IMR-90 (cell line): Measurements from ENCODE around the gene P2RY14. TPM values are rescaled to one million over a fixed set of nuclear protein-coding genes. Genes with fewer than 3 reads are reported as not detected.

Experiments used
- ATAC-seq: fragments of 200-7000 bp; cut with Tn5 transposase; 2 replicates; pipeline ENCODE4 v1.9.1; 2020; ENCODE audit warnings: low read depth, mild to moderate bottlenecking, moderate library complexity
- BruUV-seq: library from RNA; stranded (reverse); fragments of 400-500 nt; replicated peaks from 2 replicates; lab custom pipeline; 2021; lab: Mats Ljungman, UMichigan
- CTCF ChIA-PET: fragments of 300-600 bp; formaldehyde crosslinking; extraction: SDS; loops from one replicate; lab custom pipeline; 2021; ENCODE audit warnings: antibody characterized with exemption; lab: Yijun Ruan, JAX
- POLR2A ChIA-PET: fragments of 300-600 bp; sonication (Branson Sonifier 250); formaldehyde crosslinking; loops from one replicate; lab custom pipeline; 2022; ENCODE audit warnings: antibody characterized with exemption; ENCODE audit not compliant: unreplicated experiment; lab: Charles Lee
- DNase-seq: peaks from one replicate; pipeline ENCODE4 v3.0.0; 2013
- H2AFZ ChIP-seq: replicated peaks from 2 replicates; pipeline ENCODE3; 2013; ENCODE audit warnings: low read length, mild to moderate bottlenecking; ENCODE audit not compliant: poor library complexity
- H2AK5ac ChIP-seq: 2 replicates; pipeline ENCODE4 v1.6.1; 2013; ENCODE audit warnings: low read depth, low read length, inconsistent platforms
- H2AK9ac ChIP-seq: replicated peaks from 2 replicates; pipeline ENCODE3; 2013; ENCODE audit warnings: mild to moderate bottlenecking, low read depth, low read length, moderate library complexity; ENCODE audit not compliant: poor library complexity
- H2BK120ac ChIP-seq: 2 replicates; pipeline ENCODE4 v1.6.1; 2013; ENCODE audit warnings: low read depth, low read length, inconsistent platforms
- H2BK15ac ChIP-seq: 3 replicates; pipeline ENCODE4 v1.6.1; 2013; ENCODE audit warnings: low read depth, low read length, inconsistent platforms
- H2BK20ac ChIP-seq: 2 replicates; pipeline ENCODE4 v1.6.1; 2013; ENCODE audit warnings: low read depth, mild to moderate bottlenecking, inconsistent platforms, low read length, moderate library complexity
- H2BK5ac ChIP-seq: 2 replicates; pipeline ENCODE4 v1.6.1; 2013; ENCODE audit warnings: mild to moderate bottlenecking, low read depth, low read length, inconsistent platforms; ENCODE audit not compliant: poor library complexity, severe bottlenecking
- H3K14ac ChIP-seq: replicated peaks from 2 replicates; pipeline ENCODE4 v1.6.1; 2013; ENCODE audit warnings: low read depth, low read length, inconsistent platforms
- H3K18ac ChIP-seq: 2 replicates; pipeline ENCODE4 v1.6.1; 2013; ENCODE audit warnings: low read depth, low read length, control low read depth
- H3K23ac ChIP-seq: 2 replicates; pipeline ENCODE4 v1.6.1; 2013; ENCODE audit warnings: low read depth, low read length, inconsistent platforms
- H3K27ac ChIP-seq: 2 replicates; pipeline ENCODE4 v1.5.1; 2013; ENCODE audit warnings: mild to moderate bottlenecking, control low read depth, low read length; ENCODE audit not compliant: insufficient read depth
- H3K27me3 ChIP-seq: 2 replicates; pipeline ENCODE4 v1.6.1; 2013; ENCODE audit warnings: low read length; ENCODE audit not compliant: control insufficient read depth, insufficient read depth
- H3K36me3 ChIP-seq: 2 replicates; pipeline ENCODE4 v1.6.1; 2013; ENCODE audit warnings: low read length, mixed read lengths; ENCODE audit not compliant: control insufficient read depth, insufficient read depth
- H3K4ac ChIP-seq: 2 replicates; pipeline ENCODE4 v1.6.1; 2013; ENCODE audit warnings: low read depth, low read length, inconsistent platforms
- H3K4me1 ChIP-seq: 2 replicates; pipeline ENCODE4 v1.6.1; 2013; ENCODE audit warnings: low read length, mixed read lengths; ENCODE audit not compliant: control insufficient read depth, insufficient read depth
- H3K4me2 ChIP-seq: 2 replicates; pipeline ENCODE4 v1.6.1; 2013; ENCODE audit warnings: low read depth, mild to moderate bottlenecking, control low read depth, low read length, moderate library complexity
- H3K4me3 ChIP-seq: 2 replicates; pipeline ENCODE4 v1.5.1; 2013; ENCODE audit warnings: low read depth, mild to moderate bottlenecking, control low read depth, low read length, moderate library complexity; ENCODE audit not compliant: insufficient read depth
- H3K56ac ChIP-seq: 2 replicates; pipeline ENCODE4 v1.6.1; 2013; ENCODE audit warnings: low read length, inconsistent platforms; ENCODE audit not compliant: insufficient read depth; ENCODE audit errors: extremely low read depth
- H3K79me1 ChIP-seq, 2 experiments: 2 replicates each; pipeline ENCODE4 v1.6.1; 2013; ENCODE audit warnings: low read length in 2 of 2, inconsistent platforms in 1 of 2, low read depth in 1 of 2
- H3K9ac ChIP-seq: 2 replicates; pipeline ENCODE4 v1.6.1; 2013; ENCODE audit warnings: low read depth, low read length, control low read depth
- H3K9me1 ChIP-seq: 2 replicates; pipeline ENCODE4 v1.6.1; 2013; ENCODE audit warnings: low read length, inconsistent platforms; ENCODE audit not compliant: insufficient read depth
- H3K9me3 ChIP-seq: 2 replicates; pipeline ENCODE4 v1.6.1; 2013; ENCODE audit warnings: low read length; ENCODE audit not compliant: control insufficient read depth, insufficient read depth
- H4K20me1 ChIP-seq: 2 replicates; pipeline ENCODE4 v1.6.1; 2013; ENCODE audit warnings: low read length, inconsistent platforms; ENCODE audit not compliant: insufficient read depth
- H4K5ac ChIP-seq: 2 replicates; pipeline ENCODE4 v1.6.1; 2013; ENCODE audit warnings: mild to moderate bottlenecking, low read depth, low read length, control low read depth
- H4K8ac ChIP-seq, 2 experiments: 2 replicates each; pipeline ENCODE4 v1.6.1; 2013; ENCODE audit warnings: low read depth in 2 of 2, low read length in 2 of 2, control low read depth in 1 of 2, inconsistent platforms in 1 of 2
- H4K91ac ChIP-seq: 2 replicates; pipeline ENCODE4 v1.6.1; 2013; ENCODE audit warnings: low read depth, low read length, inconsistent platforms; ENCODE audit not compliant: insufficient read depth
- CHD1 ChIP-seq: IDR thresholded peaks from 2 replicates; pipeline ENCODE4 v1.6.1; 2012; ENCODE audit warnings: low read depth, low read length, improper control_type of control experiment
- NFE2L2 ChIP-seq: fragments of 150-350 bp; IDR thresholded peaks from 2 replicates; pipeline ENCODE4 v1.6.1; 2016; ENCODE audit warnings: low read depth, mild to moderate bottlenecking, low read length
- POLR2A ChIP-seq: IDR thresholded peaks from 2 replicates; pipeline ENCODE4 v1.6.1; 2012; ENCODE audit warnings: mild to moderate bottlenecking, low read depth, low read length
- RAD21 ChIP-seq: IDR thresholded peaks from 2 replicates; pipeline ENCODE4 v1.6.1; 2012; ENCODE audit warnings: low read length, improper control_type of control experiment
- SMC3 ChIP-seq: fragments of 150-350 bp; IDR thresholded peaks from 2 replicates; pipeline ENCODE4 v1.6.1; 2016; ENCODE audit warnings: low read depth, mild to moderate bottlenecking, antibody characterized with exemption, low read length, moderate library complexity
- WGBS, 2 experiments: methylation state at CpG; one replicate each; pipeline versions ENCODE4 v1.1.5 to v1.1.7; 2013; ENCODE audit warnings: missing lambda C conversion rate in 2 of 2; ENCODE audit not compliant: insufficient read length in 1 of 2; ENCODE audit errors: extremely low coverage in 2 of 2; 5-methylcytosine and 5-hydroxymethylcytosine counted together
- dilution Hi-C: fragments of 300-500 bp; cut with HindIII; formaldehyde crosslinking; loops from one replicate; pipeline ENCODE4 v1.14.3; 2018; ENCODE audit warnings: low sequenced_read_pairs; ENCODE audit not compliant: unreplicated experiment
- in situ Hi-C: fragments of 300-500 bp; cut with MboI; formaldehyde crosslinking; loops from 3 replicates; pipeline ENCODE4 v1.14.3; 2019; ENCODE audit warnings: low sequenced_read_pairs, inconsistent platforms, mixed read lengths
- intact Hi-C: fragments of 100-400 bp; cut with micrococcal nuclease; formaldehyde crosslinking; loops from 2 replicates; pipeline ENCODE4 v1.10.0; 2022
- polyA plus RNA-seq, 3 experiments: library from polyadenylated mRNA; depleted of rRNA; stranded (reverse); fragments of >200 nt; gene quantifications; 2 replicates each; pipeline ENCODE4 v1.2.3, GENCODE V29; 2012; ENCODE audit warnings: low replicate concordance in 1 of 3
- total RNA-seq: library from RNA; depleted of rRNA; stranded (reverse); fragments of >200 nt; gene quantifications from 2 replicates; pipeline ENCODE4 v1.2.3, GENCODE V29; 2012
- TF ChIP-seq, protein P1 (sequence below): fragments of 150-350 bp; IDR thresholded peaks from 2 replicates; pipeline ENCODE4 v1.6.1; 2016; ENCODE audit warnings: low read depth, mild to moderate bottlenecking, low read length, moderate library complexity, borderline replicate concordance
- TF ChIP-seq, protein P2 (sequence below): conservative IDR thresholded peaks from 2 replicates; pipeline ENCODE4 v1.5.1; 2012; ENCODE audit warnings: mild to moderate bottlenecking, low read depth, low read length, improper control_type of control experiment

P2RY14 gene
- total and polyA plus RNA-seq, 2 of the 4 experiments (the other 2 are of a cell fraction), result not detected

DNA sequence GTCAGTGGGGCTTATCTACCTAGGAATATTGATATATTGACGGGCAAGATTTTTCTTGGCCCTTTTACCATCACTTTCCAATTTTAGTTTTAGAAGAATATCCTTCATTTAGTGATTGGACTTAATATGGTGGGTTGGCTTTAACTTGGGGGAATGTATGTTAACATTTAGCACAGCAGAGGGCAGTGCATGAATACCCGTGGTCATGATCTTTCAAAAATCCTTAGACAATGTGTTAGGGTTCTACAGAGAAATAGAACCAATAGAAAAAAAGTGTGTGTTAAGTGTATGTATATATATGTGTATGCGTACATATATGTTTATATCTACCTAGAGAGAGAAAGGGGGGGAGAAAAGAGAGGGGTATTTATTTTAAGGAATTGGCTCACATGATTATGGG, 112.2 kb downstream of the P2RY14 start:
- intact Hi-C loops (loop anchor here (10.0 kb wide), 1 partner anchor 269 kb away; no protein-coding TSS in a partner anchor), in situ Hi-C loops (loop anchor here (5.0 kb wide), 2 partner anchors 61 to 111 kb away; partner anchors contain the start of gene P2RY14), dilution Hi-C loops (no loop called here)
- Histone ChIP-seq H3K79me1 (no peaks in the 10 kb centered on the region), H2AK9ac (no peak overlapping the region), H3K9me3 (no peaks in the 10 kb centered on the region), H4K8ac (no peak overlapping the region), H3K14ac (no peak overlapping the region), H3K4me3 (no peak overlapping the region), H3K4me1 (no peaks in the 10 kb centered on the region), H3K23ac (no peak overlapping the region), H2AFZ (no peak overlapping the region), H4K91ac (no peak overlapping the region), H3K18ac (no peak overlapping the region), H3K9me1 (no peaks in the 10 kb centered on the region), H2BK5ac (no peak overlapping the region), H3K9ac (no peak overlapping the region), H2AK5ac (no peak overlapping the region), H3K27ac (no peak overlapping the region), H2BK20ac (no peak overlapping the region), H3K36me3 (no peaks in the 10 kb centered on the region), H3K4ac (no peak overlapping the region), H2BK15ac (no peak overlapping the region), H4K5ac (no peak overlapping the region), H3K27me3 (peaks cover 1% of the 10 kb centered on the region; the same call in 1 of the 2 replicates), H2BK120ac (no peak overlapping the region), H3K56ac (no peak overlapping the region), H3K4me2 (no peak overlapping the region), H4K20me1 (no peaks in the 10 kb centered on the region)
- POLR2A ChIA-PET, result no interaction called here
- DNase-seq (peak; percentile 5), ATAC-seq (no peak)
- TF ChIP-seq POLR2A (no peak), NFE2L2 (no peak), RAD21 (peak; percentile 23), SMC3 (peak; percentile 28; the same call in 1 of the 2 replicates), CHD1 (no peak)
- TF ChIP-seq, protein P1, sequence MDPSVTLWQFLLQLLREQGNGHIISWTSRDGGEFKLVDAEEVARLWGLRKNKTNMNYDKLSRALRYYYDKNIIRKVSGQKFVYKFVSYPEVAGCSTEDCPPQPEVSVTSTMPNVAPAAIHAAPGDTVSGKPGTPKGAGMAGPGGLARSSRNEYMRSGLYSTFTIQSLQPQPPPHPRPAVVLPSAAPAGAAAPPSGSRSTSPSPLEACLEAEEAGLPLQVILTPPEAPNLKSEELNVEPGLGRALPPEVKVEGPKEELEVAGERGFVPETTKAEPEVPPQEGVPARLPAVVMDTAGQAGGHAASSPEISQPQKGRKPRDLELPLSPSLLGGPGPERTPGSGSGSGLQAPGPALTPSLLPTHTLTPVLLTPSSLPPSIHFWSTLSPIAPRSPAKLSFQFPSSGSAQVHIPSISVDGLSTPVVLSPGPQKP, result no peak
- TF ChIP-seq, protein P2, sequence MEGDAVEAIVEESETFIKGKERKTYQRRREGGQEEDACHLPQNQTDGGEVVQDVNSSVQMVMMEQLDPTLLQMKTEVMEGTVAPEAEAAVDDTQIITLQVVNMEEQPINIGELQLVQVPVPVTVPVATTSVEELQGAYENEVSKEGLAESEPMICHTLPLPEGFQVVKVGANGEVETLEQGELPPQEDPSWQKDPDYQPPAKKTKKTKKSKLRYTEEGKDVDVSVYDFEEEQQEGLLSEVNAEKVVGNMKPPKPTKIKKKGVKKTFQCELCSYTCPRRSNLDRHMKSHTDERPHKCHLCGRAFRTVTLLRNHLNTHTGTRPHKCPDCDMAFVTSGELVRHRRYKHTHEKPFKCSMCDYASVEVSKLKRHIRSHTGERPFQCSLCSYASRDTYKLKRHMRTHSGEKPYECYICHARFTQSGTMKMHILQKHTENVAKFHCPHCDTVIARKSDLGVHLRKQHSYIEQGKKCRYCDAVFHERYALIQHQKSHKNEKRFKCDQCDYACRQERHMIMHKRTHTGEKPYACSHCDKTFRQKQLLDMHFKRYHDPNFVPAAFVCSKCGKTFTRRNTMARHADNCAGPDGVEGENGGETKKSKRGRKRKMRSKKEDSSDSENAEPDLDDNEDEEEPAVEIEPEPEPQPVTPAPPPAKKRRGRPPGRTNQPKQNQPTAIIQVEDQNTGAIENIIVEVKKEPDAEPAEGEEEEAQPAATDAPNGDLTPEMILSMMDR, result peak; percentile 32
- CTCF ChIA-PET, result no interaction called here
- WGBS, 2 experiments, result 60% methylated on average over 1 of the region's 3 CpGs; no CpG with 5 or more reads in 1 of the 2 experiments
- BruUV-seq, result no TSS peak
